CD4-positive, alpha-beta T cell treated with Interleukin-12 subunit alpha and Interleukin-12 subunit beta, for 1 hour (primary cell): Measurements from ENCODE around the gene AXIN2.
A peak's percentile ranks its signal among the peaks of the same experiment; 100 is the strongest.

Source experiments
- DNase-seq: peaks from one replicate; pipeline ENCODE4 v3.0.0-alpha.2; 2020

Gene AXIN2

GRCh38 chr17:65583921-65584603 lies 22.6 kb upstream of the AXIN2 start:
- DNase-seq, result no peak

GRCh38 chr17:65576939-65577338 lies 15.5 kb upstream of the AXIN2 start:
- no peak for DNase-seq

- no peak for DNase-seq
These were observed 11.8 kb upstream of the AXIN2 start for GRCh38 chr17:65573282-65573602.

GRCh38 chr17:65572581-65573281 lies 11.3 kb upstream of the AXIN2 start:
- no peak for DNase-seq

- DNase-seq, result no peak
These were observed 10.7 kb upstream of the AXIN2 start for GRCh38 chr17:65572186-65572580.

GRCh38 chr17:65568918-65569317 lies 7.5 kb upstream of the AXIN2 start:
- no peak for DNase-seq

GRCh38 chr17:65567566-65567965 lies 6.1 kb upstream of the AXIN2 start:
- no peak for DNase-seq

GRCh38 chr17:65565559-65565958 lies 4.1 kb upstream of the AXIN2 start:
- DNase-seq, result no peak

GRCh38 chr17:65564793-65565192 lies 3.3 kb upstream of the AXIN2 start:
- DNase-seq, result no peak

- DNase-seq, result no peak
These were observed 721 bp upstream of the AXIN2 start for GRCh38 chr17:65562206-65562531.

- peak; percentile 77 for DNase-seq
These were observed 608 bp downstream of the AXIN2 start for GRCh38 chr17:65560628-65561451.

GRCh38 chr17:65559804-65560627 lies 1.4 kb downstream of the AXIN2 start:
- peak; percentile 25 for DNase-seq

GRCh38 chr17:65559461-65559803 lies 2.0 kb downstream of the AXIN2 start:
- no peak for DNase-seq

- no peak for DNase-seq
These were observed 2.6 kb downstream of the AXIN2 start for GRCh38 chr17:65558683-65559460.

- DNase-seq, result no peak
These were observed 3.2 kb downstream of the AXIN2 start for GRCh38 chr17:65558311-65558682.

- DNase-seq, result peak; percentile 61
These were observed 3.8 kb downstream of the AXIN2 start for GRCh38 chr17:65557349-65558310.

- no peak for DNase-seq
These were observed 4.5 kb downstream of the AXIN2 start for GRCh38 chr17:65556910-65557348.

- peak; percentile 86 for DNase-seq
These were observed 5.2 kb downstream of the AXIN2 start for GRCh38 chr17:65556014-65556909.

- no peak for DNase-seq
These were observed 6.8 kb downstream of the AXIN2 start for GRCh38 chr17:65554553-65555223.
